ENCODE data around the gene SPSB4.

The SPSB4 gene

GRCh38 chr3:141122455-141123030, 71.4 kb downstream of the SPSB4 start:
- no peak for DNase-seq

GRCh38 chr3:141123677-141124410, 72.7 kb downstream of the SPSB4 start:
- DNase-seq = no peak

GRCh38 chr3:141124715-141125114, 73.6 kb downstream of the SPSB4 start:
- no peak for DNase-seq

GRCh38 chr3:141125351-141125750, 74.2 kb downstream of the SPSB4 start:
- DNase-seq = no peak

GRCh38 chr3:141126661-141127343, 75.7 kb downstream of the SPSB4 start:
- DNase-seq = no peak

- no peak for DNase-seq
These were observed 76.4 kb downstream of the SPSB4 start for GRCh38 chr3:141127344-141128125.

GRCh38 chr3:141128126-141128777, 77.1 kb downstream of the SPSB4 start:
- no peak for DNase-seq

- no peak for DNase-seq
These were observed 77.9 kb downstream of the SPSB4 start for GRCh38 chr3:141129049-141129448.

- DNase-seq = no peak
These were observed 78.4 kb downstream of the SPSB4 start for GRCh38 chr3:141129541-141130011.

- no peak for DNase-seq
These were observed 92.4 kb downstream of the SPSB4 start for GRCh38 chr3:141143517-141143916.

GRCh38 chr3:141146979-141147470, 95.9 kb downstream of the SPSB4 start:
- no peak for DNase-seq

- no peak for DNase-seq
These were observed 96.5 kb downstream of the SPSB4 start for GRCh38 chr3:141147657-141148056.

- DNase-seq = no peak
These were observed 97.0 kb downstream of the SPSB4 start for GRCh38 chr3:141148169-141148568.

- DNase-seq = no peak
These were observed 97.6 kb downstream of the SPSB4 start for GRCh38 chr3:141148770-141149169.

GRCh38 chr3:141150081-141150830, 99.1 kb downstream of the SPSB4 start:
- DNase-seq = no peak

- DNase-seq = no peak
These were observed 99.8 kb downstream of the SPSB4 start for GRCh38 chr3:141150931-141151330.

GRCh38 chr3:141151439-141151838, 100.3 kb downstream of the SPSB4 start:
- no peak for DNase-seq

GRCh38 chr3:141152130-141152529, 101.0 kb downstream of the SPSB4 start:
- DNase-seq = no peak

GRCh38 chr3:141152801-141153678, 101.9 kb downstream of the SPSB4 start:
- no peak for DNase-seq

GRCh38 chr3:141153679-141153966, 102.5 kb downstream of the SPSB4 start:
- DNase-seq = no peak

GRCh38 chr3:141164852-141165251, 113.7 kb downstream of the SPSB4 start:
- DNase-seq = no peak

Measured in fibroblast of skin of scalp (primary cell).